ENCODE measurements around the gene PHLPP1. TPM values are rescaled to one million over a fixed set of nuclear protein-coding genes. Genes with fewer than 3 reads are reported as not detected.

PHLPP1 gene
- polyA plus RNA-seq, 1 donor from 2014 or later = 0.83 TPM

- H3K4me1 Mint-ChIP-seq = peaks cover 6 to 11% (median 10%) of the 10 kb centered on the region in 3 donors
- no peak overlapping the region for H3K4me3 Mint-ChIP-seq
- no peaks in the 10 kb centered on the region for H3K36me3 Mint-ChIP-seq
- no peaks in the 10 kb centered on the region for H3K9me3 Mint-ChIP-seq
- no peak overlapping the region for H3K27ac Mint-ChIP-seq
- peaks cover 6% of the 10 kb centered on the region for H3K27me3 Mint-ChIP-seq
These were observed 286.5 kb downstream of the PHLPP1 start for GRCh38 chr18:63001861-63002260.

- Mint-ChIP-seq H3K27ac (no peak overlapping the region), H3K4me3 (no peak overlapping the region)
These were observed 287.0 kb downstream of the PHLPP1 start for GRCh38 chr18:63002305-63002704.

GRCh38 chr18:63002803-63003445 is 287.6 kb downstream of the PHLPP1 start:
- Mint-ChIP-seq H3K27ac (no peak overlapping the region), H3K4me3 (no peak overlapping the region), H3K27me3 (peaks cover 6% of the 10 kb centered on the region), H3K4me1 (peaks cover 6 to 11% (median 10%) of the 10 kb centered on the region in 3 donors), H3K9me3 (no peaks in the 10 kb centered on the region), H3K36me3 (no peaks in the 10 kb centered on the region)

More at GRCh38 chr18:63002305-63002704, 287.0 kb downstream of the PHLPP1 start:
- peaks cover 6% of the 10 kb centered on the region for H3K27me3 Mint-ChIP-seq
- H3K9me3 Mint-ChIP-seq = no peaks in the 10 kb centered on the region
- no peaks in the 10 kb centered on the region for H3K36me3 Mint-ChIP-seq
- H3K4me1 Mint-ChIP-seq = peaks cover 6 to 11% (median 10%) of the 10 kb centered on the region in 3 donors

- peak overlapping the region in 1 of 3 donors; percentile 32 for H3K27ac Mint-ChIP-seq
- peaks cover under 1 to 3% (median 3%) of the 10 kb centered on the region in 3 donors for H3K4me1 Mint-ChIP-seq
- no peaks in the 10 kb centered on the region for H3K9me3 Mint-ChIP-seq
- H3K4me3 Mint-ChIP-seq = no peak overlapping the region
- peaks cover 2% of the 10 kb centered on the region for H3K27me3 Mint-ChIP-seq
- H3K36me3 Mint-ChIP-seq = no peaks in the 10 kb centered on the region
These were observed 288.6 kb downstream of the PHLPP1 start for GRCh38 chr18:63003899-63004298.

- no peak overlapping the region for H3K4me3 Mint-ChIP-seq
- H3K36me3 Mint-ChIP-seq = no peaks in the 10 kb centered on the region
- peaks cover 0 to 2% (median 2%) of the 10 kb centered on the region in 3 donors for H3K4me1 Mint-ChIP-seq
- no peak overlapping the region for H3K27ac Mint-ChIP-seq
- H3K27me3 Mint-ChIP-seq = peaks cover 2% of the 10 kb centered on the region
- H3K9me3 Mint-ChIP-seq = no peaks in the 10 kb centered on the region
These were observed 289.2 kb downstream of the PHLPP1 start for GRCh38 chr18:63004466-63005089.

GRCh38 chr18:63005306-63005705 is 290.0 kb downstream of the PHLPP1 start:
- Mint-ChIP-seq H3K9me3 (no peaks in the 10 kb centered on the region), H3K4me1 (peaks cover 0 to 2% (median 2%) of the 10 kb centered on the region in 3 donors), H3K4me3 (no peak overlapping the region), H3K27me3 (no peaks in the 10 kb centered on the region), H3K36me3 (no peaks in the 10 kb centered on the region), H3K27ac (no peak overlapping the region)

GRCh38 chr18:63007231-63007630 is 291.9 kb downstream of the PHLPP1 start:
- Mint-ChIP-seq H3K4me3 (no peak overlapping the region), H3K27me3 (no peaks in the 10 kb centered on the region), H3K4me1 (peaks cover 0 to 2% (median 2%) of the 10 kb centered on the region in 3 donors), H3K9me3 (no peaks in the 10 kb centered on the region), H3K27ac (no peak overlapping the region), H3K36me3 (no peaks in the 10 kb centered on the region)

- no peak overlapping the region for H3K27ac Mint-ChIP-seq
- peaks cover 3 to 7% (median 3%) of the 10 kb centered on the region in 3 donors for H3K9me3 Mint-ChIP-seq
- peaks cover 11% of the 10 kb centered on the region for H3K27me3 Mint-ChIP-seq
- H3K4me3 Mint-ChIP-seq = no peak overlapping the region
- H3K36me3 Mint-ChIP-seq = peaks cover 4% of the 10 kb centered on the region
- H3K4me1 Mint-ChIP-seq = no peaks in the 10 kb centered on the region
These were observed 300.9 kb downstream of the PHLPP1 start for GRCh38 chr18:63016270-63016669.

- no peak overlapping the region for H3K4me3 Mint-ChIP-seq
- H3K4me1 Mint-ChIP-seq = no peaks in the 10 kb centered on the region
- peaks cover 4% of the 10 kb centered on the region for H3K36me3 Mint-ChIP-seq
- peaks cover 3 to 7% (median 3%) of the 10 kb centered on the region in 3 donors for H3K9me3 Mint-ChIP-seq
- no peak overlapping the region for H3K27ac Mint-ChIP-seq
- peaks cover 11% of the 10 kb centered on the region for H3K27me3 Mint-ChIP-seq
These were observed 301.7 kb downstream of the PHLPP1 start for GRCh38 chr18:63017076-63017475.

- H3K27ac Mint-ChIP-seq = no peak overlapping the region
- H3K9me3 Mint-ChIP-seq = peaks cover 3 to 7% (median 3%) of the 10 kb centered on the region in 3 donors
- no peaks in the 10 kb centered on the region for H3K4me1 Mint-ChIP-seq
- no peak overlapping the region for H3K4me3 Mint-ChIP-seq
- H3K27me3 Mint-ChIP-seq = peaks cover 11% of the 10 kb centered on the region
- H3K36me3 Mint-ChIP-seq = peaks cover 4% of the 10 kb centered on the region
These were observed 302.6 kb downstream of the PHLPP1 start for GRCh38 chr18:63017977-63018376.

- peaks cover 4% of the 10 kb centered on the region for H3K36me3 Mint-ChIP-seq
- peak overlapping the region in 1 of 3 donors; percentile 73 for H3K27ac Mint-ChIP-seq
- H3K27me3 Mint-ChIP-seq = peaks cover 2% of the 10 kb centered on the region
- H3K4me3 Mint-ChIP-seq = no peak overlapping the region
- peaks cover 3 to 7% (median 3%) of the 10 kb centered on the region in 3 donors for H3K9me3 Mint-ChIP-seq
- no peaks in the 10 kb centered on the region for H3K4me1 Mint-ChIP-seq
These were observed 307.2 kb downstream of the PHLPP1 start for GRCh38 chr18:63022429-63023022.

GRCh38 chr18:63025251-63026090 is 310.1 kb downstream of the PHLPP1 start:
- no peaks in the 10 kb centered on the region for H3K9me3 Mint-ChIP-seq
- H3K4me1 Mint-ChIP-seq = peaks cover 5 to 9% (median 6%) of the 10 kb centered on the region in 3 donors
- H3K4me3 Mint-ChIP-seq = peak overlapping the region in 1 of 4 donors; percentile 27
- peaks cover 2% of the 10 kb centered on the region for H3K27me3 Mint-ChIP-seq
- H3K27ac Mint-ChIP-seq = no peak overlapping the region
- no peaks in the 10 kb centered on the region for H3K36me3 Mint-ChIP-seq

GRCh38 chr18:63028380-63028779 is 313.0 kb downstream of the PHLPP1 start:
- H3K9me3 Mint-ChIP-seq = no peaks in the 10 kb centered on the region
- H3K27me3 Mint-ChIP-seq = no peaks in the 10 kb centered on the region
- H3K4me1 Mint-ChIP-seq = peaks cover 6 to 9% (median 6%) of the 10 kb centered on the region in 3 donors
- H3K27ac Mint-ChIP-seq = no peak overlapping the region
- H3K4me3 Mint-ChIP-seq = no peak overlapping the region
- no peaks in the 10 kb centered on the region for H3K36me3 Mint-ChIP-seq

Data from IgD-negative memory B cell (primary cell).